KG1 (cell line): ENCODE data around the gene DNASE1L2.
"Not testable (repeated sequence)": the region's sequence is repeated elsewhere in the genome, so short reads cannot be mapped to it uniquely, and the experiment has no call there.

ENCODE experiments used
- DNase-seq: peaks from one replicate; lab custom pipeline; 2025; lab: John Stamatoyannopoulos, UW

Gene DNASE1L2

DNA sequence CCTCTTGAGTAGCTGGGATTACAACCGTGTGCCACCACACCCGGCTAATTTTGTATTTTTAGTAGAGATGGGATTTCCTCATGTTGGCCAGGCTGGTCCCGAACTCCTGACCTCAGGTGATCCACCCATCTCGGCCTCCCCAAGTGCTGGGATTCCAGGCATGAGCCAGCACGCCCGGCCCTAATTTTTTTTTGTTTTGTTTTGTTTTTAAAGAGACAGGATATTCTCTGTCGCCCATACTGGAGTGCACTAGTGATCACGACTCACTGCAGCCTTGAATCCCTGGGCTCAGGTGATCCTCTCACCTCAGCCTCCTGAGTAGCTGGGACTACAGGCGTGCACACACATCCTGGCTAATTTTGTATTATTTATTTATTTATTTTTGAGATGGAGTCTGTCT is 4.1 kb downstream of the DNASE1L2 start:
- DNase-seq: not testable (repeated sequence)

DNA sequence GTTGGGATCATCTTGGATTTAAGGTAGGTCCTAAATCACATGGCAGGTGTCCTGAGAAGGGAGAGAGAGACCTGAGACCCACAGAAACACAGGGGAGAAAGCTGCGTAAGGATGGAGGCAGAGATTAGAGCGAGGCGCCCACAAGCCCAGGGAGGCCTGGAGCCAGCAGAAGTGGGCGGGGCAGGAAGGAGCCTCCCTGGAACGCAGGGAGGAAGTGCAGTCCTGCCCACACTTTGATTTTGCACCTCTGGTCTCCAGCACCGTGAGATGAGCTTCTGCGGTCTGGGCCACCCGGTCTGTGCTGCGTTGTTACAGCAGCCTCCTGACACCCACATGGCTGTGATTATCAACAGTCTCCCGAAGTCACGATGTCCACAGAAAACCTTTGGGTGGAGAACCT is 6.4 kb downstream of the DNASE1L2 start:
- DNase-seq: no peak

DNA sequence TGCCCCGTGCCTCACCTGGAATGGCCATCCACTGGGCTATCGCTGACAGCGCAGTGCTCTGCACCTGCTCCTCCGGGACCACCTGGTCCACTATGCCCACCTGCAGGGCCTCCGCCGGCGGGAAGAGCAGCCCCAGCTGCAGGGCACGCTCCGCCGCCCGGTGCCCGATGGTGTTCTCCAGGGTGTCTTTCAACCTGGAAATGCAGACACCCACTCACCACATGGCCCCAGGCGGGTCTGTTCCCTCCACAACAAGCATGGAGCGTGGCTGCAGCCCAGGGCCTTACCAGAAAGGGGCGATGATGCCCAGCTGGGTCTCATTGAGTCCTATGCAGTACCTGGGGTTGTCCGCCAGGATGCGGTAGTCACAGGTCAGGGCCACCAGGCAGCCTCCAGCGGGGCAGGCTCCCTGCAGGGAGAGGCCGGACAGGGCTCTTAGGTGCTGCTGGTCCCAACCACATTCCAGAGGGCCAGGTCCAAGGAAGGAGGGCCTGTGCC is 6.8 kb downstream of the DNASE1L2 start:
- DNase-seq: no peak

DNA sequence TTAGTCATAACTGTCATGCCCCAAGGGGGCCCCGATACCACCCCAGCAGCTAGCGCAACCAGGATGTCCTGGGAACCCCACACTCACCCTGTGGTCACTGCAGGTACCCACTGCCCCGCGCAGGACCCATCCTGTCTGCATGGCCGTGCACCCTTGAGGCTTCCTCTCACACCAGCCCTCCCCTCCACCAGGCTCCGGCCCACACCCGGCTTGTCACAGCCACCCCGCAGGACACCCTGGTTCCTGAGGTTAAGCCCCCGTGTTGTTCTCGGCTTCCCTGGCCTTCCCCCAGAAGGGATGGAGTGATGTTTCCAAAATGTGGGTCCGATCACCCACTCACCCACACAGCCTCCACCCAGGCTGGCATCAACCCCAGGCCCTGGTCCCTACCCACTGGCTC is 7.5 kb downstream of the DNASE1L2 start:
- no peak for DNase-seq

DNA sequence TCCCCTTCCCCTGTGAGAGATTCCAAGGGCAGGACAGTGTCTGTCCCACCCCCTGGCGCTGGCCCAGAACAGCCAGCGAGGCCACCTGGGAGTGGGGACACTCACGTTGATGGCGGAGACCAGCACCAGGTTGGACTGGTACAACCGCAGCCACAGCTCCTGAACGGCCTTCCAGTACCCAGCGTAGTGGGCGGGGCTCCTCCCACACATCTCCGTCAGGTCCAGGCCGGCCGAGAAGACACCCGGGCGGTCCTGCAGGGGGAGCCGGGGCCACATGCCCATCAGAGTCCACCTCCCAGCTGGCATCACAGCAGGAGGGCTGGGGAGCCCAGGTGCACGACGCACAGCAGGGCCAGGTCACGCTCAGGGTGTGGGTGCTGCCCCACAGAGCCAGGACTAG is 8.1 kb downstream of the DNASE1L2 start:
- no peak for DNase-seq

DNA sequence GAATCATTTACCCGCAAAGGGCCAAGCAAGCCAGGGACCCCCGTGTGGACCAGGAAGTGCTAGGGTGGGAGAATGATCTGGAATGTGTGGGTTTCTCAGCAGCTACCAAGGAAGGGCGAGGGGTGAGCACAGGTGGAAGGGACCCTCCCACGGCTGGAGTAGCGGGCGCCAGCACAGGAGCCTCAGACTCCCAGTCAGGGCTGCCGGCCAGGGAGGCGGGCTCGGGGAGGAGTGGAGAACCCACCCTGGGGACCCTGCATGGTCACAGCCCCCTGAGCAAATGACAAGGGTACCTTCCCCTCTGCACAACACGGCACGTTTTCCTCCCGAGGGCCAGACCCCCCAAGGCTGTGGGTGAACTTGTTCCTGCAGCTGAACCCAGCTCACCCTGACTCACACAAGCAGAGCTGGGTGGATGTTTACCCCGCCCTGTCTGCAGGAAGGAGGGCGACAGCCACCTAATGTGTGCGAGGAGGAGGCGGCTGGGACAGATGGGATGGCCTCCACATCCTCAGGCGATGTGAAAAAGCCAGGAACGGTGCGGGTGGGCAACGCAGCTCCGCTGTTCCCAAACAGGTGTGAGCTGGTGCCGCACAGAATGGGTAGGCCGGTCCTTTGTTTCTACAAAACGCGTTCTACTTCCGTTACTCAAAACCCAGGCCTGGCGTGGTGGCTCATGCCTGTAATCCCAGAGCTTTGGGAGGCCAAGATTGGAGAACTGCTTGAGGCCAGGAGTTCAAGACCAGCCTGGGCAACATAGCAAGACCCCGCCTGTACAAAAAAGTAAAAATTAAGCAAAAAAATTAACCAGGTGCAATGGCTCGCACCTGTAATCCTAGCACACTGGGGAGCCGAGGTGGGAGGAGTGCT is 8.9 kb downstream of the DNASE1L2 start:
- no peak for DNase-seq

DNA sequence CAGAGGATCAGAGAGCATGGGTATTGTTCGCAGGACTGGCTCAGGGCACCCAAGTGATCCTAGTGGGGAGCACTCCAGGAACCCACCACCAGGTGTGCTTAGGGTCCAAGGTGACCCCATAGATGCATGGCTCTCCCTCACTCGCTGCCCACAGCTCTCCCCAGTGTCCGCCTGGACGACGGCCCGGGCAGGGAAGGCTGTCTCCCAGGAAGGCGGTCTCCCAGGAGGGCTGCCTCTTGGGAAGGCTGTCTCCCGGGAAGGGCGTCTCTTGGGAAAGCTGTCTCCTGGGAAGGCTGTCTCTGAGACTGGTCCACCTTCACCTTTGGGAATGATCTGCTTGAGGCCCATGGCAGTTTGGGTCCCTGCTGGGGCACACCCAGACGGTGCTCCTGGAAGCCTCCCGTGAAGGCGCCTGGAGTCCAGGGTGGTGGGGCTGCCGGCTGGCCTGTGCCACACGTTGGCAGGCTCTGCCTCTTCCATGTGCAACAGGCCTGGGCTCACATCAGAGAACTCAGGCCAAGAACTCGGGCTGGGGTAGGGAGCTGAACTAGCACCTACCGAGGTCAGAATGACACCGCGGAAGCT is 10.1 kb downstream of the DNASE1L2 start:
- DNase-seq: no peak

DNA sequence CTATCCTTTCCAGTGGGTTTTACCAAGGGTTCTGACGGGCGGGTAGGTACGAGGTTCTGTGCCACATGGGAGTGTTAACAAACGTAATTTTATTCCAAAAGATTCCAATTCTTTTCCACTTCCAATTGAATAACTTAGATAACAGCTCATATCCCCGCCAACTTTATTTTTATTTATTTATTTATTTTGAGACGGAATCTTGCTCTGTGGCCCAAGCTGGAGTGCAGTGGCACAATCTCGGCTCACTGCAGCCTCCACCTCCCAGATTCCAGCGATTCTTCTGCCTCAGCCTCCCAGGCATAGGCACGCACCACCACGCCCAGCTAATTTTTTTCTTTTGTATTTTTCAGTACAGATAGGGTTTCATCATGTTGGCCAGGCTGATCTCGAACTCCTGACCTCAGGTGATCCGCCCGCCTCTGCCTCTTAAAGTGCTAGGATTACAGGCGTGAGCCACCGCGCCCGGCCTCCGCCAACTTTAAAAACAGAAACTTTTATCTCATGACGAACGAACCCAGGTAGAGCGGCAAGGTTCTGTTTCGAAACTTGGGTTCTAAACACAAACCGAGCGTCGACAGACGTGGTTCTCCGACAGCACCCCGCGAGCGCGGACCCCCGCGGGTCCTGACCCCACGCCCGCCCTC is 14.5 kb downstream of the DNASE1L2 start:
- DNase-seq: peak; percentile 25

DNA sequence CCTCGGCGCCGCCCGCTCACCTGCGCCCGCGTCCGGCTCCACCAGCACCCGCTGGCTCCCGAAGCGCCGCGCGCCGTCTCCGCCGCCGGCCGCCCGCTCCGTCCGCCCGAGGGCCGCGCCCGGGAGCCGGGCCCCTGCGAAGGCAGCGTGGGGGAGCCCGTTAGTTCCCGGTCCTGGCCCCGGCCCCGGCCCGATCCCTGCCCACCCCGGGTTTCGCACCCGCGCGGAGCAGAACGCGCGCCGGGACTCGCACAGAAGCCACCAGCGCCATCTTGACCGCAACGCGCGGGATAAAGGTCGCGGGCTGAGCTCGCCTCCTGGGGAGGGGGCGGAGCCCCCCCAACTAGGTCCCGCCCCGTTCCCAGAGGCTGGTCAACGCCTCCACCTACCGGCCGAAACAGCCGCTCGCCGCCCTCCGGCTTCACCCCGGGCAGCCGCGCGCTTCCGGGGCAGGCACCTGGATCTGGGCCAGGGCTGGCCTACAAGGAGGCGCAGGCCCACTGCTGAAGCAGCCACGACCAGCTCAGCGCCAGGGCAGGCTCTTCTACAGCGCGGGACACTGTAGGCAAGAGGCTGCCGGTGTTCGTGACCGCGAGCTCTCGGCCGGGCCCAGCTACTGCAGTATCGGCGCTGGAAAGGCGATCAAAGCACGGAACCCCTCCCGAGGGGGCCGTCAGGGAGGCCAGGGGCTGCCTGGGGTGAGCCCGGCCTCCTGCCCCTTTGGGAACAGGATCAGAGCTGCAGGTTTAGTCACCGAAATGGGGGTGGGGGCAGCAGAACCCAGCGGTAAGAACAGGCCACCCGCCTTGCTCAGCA is 15.3 kb downstream of the DNASE1L2 start, which contains the start of gene ECI1:
TSS of gene ECI1 (minus strand) at position 292 of the 816 bp plus-strand sequence. CDS start at position 271, 21 bp downstream.
- peak; percentile 79 for DNase-seq

DNA sequence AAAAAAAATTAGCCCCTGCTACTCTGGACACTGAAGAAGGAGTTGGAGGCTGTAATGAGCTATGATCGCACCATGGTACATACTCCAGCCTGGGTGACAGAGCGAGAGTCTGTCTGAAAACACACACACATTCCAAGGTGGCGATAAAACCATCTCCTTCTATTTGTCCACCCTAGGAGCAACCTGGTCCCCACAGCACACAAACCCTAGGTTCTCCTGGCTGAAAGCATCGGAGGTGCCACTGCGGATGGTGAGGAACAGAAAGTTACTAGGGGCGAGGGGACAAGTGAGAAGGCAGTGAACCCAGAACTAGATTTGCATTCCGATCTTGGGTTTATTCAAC is 16.5 kb downstream of the DNASE1L2 start:
- DNase-seq: no peak

DNA sequence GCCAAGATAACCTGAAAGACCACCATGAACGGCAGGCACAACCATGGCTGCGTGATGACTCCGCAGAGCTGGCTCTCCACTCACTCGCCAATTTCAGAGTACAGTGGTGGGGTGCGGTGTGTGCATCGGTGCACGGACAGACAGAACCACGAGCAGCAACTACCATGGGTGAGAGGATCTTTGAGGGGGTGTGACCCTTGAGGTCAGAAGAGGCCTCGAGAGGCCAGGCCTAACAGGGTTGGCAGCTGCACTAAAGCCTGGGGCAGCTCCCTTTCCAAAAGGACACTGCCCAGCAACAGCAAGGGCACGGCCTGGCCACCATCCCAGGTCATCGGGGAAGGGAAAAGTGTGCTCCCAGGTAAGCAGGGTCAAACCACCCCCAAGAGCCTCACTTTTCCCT is 17.0 kb downstream of the DNASE1L2 start:
- DNase-seq: no peak

DNA sequence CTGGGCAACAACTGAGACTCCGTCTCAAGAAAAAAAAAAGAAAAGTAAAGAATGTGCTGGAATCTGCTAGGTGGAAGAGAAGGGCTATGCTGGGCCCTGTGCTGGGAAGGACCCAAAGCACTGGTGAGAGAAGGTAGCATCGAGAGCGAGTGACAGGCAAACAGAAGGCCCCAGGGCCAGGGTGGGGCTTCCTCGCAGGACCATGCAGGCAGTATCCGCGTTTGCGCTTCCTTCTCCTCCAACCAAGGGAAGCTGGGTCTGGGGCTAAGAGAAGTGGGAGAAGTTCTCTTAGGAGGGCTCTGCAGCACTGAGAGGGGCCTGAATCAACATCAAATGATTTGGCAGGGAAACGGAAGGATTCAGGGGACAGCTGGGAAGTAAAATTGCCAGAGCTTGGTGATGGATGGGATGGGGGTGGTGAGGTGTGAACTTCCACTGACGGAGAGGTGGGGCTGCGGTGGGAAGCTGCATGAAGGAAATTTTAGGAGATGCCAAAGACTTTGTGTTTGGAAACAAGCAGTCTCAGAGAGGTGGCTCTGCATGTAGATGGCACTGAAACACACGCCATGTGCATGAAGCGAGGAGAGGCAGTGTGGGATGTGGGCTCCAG is 20.4 kb downstream of the DNASE1L2 start:
- DNase-seq: no peak

DNA sequence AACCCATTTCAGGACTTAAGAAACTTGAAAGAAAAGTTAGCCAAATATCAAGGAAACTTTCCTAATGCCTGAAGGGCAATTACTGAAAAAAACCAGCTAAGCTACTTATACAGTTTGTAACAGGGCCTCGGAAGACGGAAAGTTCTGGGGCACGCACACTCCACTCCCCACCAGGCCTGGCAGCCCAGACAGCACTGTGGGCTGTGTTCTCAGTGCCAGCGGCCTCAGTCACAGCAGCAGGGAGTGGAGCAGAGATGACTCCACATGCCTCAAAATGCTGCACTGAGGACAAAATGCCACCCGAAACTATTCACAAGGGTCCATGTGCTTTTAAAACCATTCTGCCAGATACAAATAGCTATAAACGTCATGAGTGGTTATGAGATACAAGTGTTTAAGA is 21.5 kb downstream of the DNASE1L2 start:
- DNase-seq: no peak

DNA sequence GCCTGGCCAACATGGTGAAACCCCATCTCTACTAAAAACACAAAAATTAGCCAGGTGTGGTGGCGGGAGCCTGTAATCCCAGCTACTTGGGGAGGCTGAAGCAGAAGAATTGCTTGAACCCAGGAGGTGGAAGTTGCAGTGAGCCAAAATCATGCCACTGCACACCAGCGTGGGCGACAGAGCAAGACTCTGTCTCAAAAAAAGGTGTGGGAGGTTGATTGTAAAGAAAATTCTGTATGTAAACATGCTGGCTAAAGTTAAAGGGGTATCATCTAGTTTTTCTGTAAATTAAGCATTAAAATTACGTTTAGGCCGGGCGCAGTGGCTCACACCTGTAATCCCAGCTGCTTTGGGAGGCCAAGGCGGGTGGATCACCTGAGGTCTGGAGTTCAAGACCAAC is 22.3 kb downstream of the DNASE1L2 start:
- not testable (repeated sequence) for DNase-seq

DNA sequence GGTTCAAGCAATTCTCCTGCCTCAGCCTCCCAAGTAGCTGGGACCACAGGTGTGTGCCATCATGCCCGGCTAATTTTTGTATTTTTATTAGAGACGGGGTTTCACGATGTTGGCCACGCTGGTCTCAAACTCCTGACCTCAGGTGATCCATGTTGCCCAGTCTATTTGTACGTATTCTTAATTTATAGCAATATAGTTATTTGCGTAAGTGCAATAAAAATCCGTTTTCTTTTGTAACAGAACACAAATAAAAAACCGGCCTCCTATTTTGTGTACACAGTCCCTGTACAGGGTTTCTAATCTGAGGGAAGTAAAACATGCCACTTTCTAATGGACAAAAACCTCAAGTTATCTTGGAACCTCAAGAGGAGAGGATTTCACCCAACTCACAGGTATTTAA is 24.0 kb downstream of the DNASE1L2 start:
- no peak for DNase-seq

DNA sequence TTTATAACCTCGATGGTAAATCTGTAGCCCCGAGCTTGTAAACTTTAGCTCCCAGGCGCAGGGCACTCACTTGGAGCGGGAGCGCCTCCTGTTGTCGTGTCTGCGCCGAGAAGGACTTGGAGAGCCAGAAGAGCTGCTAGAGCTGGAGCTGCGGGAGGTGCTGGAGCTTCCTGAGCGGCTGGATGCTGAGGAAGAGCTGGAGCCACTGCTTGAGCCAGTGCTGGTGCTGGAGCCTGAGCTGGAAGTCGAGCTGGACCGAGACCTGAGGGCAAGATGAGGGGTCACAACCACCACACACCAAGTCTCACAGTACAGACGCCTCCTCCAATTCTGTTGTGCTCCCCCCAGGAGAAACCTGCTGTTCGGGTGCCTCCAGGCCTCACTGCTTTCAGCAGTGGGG is 26.8 kb downstream of the DNASE1L2 start:
- DNase-seq: not testable (repeated sequence)

DNA sequence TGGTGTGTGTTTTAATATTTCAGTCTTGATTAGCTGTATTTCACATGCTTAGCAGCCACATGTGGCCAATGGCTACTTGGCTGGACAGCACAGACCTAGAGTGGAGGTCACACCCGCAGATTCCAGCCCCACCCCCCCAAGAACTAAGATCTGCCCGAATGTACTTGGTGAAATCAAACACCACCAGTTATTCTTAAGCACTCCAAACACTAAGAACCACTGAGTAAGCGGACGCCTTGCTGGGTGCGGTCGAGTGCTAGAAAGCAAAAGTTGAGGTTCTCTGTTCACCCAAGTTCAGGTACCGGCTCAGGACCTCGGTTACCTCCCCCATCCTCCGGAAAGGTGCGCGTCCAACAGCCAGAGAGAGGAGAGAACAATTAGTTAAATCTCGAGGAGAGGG is 30.6 kb downstream of the DNASE1L2 start:
- not testable (repeated sequence) for DNase-seq

DNA sequence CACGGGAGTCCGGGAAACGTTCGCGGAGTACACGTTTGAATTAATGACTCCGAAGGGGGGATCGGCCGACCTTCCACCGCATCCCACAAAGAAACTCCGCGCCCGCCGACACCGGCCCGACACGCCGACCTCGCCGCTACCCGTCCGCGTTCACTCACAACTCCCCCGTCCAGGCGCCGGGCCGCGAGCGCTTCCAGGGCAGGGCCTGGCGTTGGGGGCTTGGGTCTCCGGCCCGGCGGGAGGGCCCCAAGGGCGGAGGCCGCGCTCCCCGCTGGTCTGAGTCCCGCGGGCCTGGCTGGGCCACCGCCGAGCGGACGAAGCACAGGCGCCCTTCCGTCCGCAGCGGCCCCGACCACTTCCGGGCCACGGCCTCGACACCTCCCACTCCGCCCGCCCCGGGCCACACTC is 31.3 kb downstream of the DNASE1L2 start:
- peak; percentile 68 for DNase-seq

DNA sequence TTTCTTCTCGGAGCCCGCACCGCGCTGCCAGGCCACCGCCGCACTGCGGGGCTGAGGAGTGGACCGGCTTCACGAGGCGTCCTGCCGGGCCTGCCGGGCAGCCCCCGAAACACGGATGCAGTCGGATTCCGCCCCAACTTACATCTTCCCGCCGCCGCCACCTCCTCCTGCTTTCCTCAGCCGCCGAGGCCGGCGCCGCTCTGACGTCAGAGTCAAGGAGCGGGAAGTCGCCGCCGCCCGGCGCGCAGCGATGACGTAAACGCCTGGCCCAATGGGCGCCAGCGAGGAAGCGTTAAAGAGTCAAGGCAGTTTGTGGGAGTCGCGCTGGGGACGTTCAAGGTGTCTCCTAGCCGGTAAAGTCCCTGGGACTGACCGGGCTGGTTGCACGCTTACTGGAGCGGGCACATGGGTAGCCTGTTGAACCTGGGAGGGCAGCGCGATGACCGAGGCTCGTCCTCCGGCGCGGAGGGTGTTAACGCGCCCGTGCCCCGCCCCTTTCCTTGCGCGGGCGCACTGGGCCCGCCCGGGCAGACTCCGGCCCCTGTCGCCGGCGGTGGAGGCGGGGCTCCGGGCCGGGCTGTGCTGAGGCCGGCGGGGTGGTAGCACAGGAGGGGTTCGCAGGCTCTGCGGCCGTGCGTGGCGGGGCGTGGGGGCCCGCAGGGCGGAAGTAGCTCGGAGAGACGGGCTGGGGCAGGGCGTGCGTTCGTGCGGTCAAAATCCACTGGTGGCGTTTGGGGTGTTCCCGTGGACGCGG is 31.8 kb downstream of the DNASE1L2 start, which contains the start of gene RNPS1:
TSS of gene RNPS1 (minus strand) at position 214 of the 754 bp plus-strand sequence. CDS start 3,483 bp downstream, outside the sequence.
- DNase-seq: peak; percentile 97

DNA sequence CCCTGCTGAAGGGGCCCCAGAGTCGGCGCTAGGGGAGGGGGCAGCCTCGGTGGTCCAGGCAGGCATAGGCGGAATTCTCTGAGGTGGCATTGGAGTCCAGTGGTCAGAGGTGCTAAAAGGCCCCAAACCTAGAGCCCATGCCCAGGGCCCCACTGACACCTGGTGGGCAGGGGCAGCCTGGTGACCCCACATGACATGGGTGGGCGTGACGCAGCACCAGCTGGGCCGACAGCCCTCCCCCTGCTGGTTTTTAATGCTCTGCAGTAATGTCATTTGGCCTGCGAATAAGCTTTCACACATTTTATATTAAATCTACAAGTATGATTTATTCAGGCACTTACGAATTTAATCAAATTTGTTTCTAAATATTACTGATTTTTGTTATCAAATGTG is 33.8 kb downstream of the DNASE1L2 start:
- DNase-seq: no peak
